Duodenal mucosa (tissue), 2 donors: ENCODE measurements around the gene AGBL1.
"Not testable (repeated sequence)": the region's sequence is repeated elsewhere in the genome, so short reads cannot be mapped to it uniquely, and the experiment has no call there.

Experiments
- H3K27ac ChIP-seq: one replicate; pipeline ENCODE4 v1.7.0; 2013; ENCODE audit warnings: low read depth, low read length
- H3K27me3 ChIP-seq, 2 donors: one replicate each; pipeline ENCODE4 v1.7.0; 2013; ENCODE audit warnings: low read length in 2 of 2, control low read depth in 1 of 2; ENCODE audit not compliant: insufficient read depth in 2 of 2, control insufficient read depth in 1 of 2
- H3K36me3 ChIP-seq, 2 donors: one replicate each; pipeline ENCODE4 v1.7.0; 2013; ENCODE audit warnings: low read length in 2 of 2, control low read depth in 1 of 2; ENCODE audit not compliant: insufficient read depth in 2 of 2, control insufficient read depth in 1 of 2
- H3K4me1 ChIP-seq, 2 donors: one replicate each; pipeline ENCODE4 v1.7.0; 2013; ENCODE audit warnings: low read length in 2 of 2, control low read depth in 1 of 2; ENCODE audit not compliant: insufficient read depth in 2 of 2, control insufficient read depth in 1 of 2
- H3K4me3 ChIP-seq, 2 donors: one replicate each; pipeline ENCODE4 v1.7.0; 2013; ENCODE audit warnings: low read length in 2 of 2, low read depth in 1 of 2
- H3K9ac ChIP-seq, 2 donors: one replicate each; pipeline ENCODE4 v1.7.0; 2013; ENCODE audit warnings: low read length in 2 of 2, low read depth in 1 of 2
- H3K9me3 ChIP-seq, 2 donors: one replicate each; pipeline ENCODE4 v1.7.0; 2013; ENCODE audit warnings: low read length in 2 of 2, control low read depth in 1 of 2; ENCODE audit not compliant: control insufficient read depth in 1 of 2

AGBL1 gene

GRCh38 chr15:86877171-86877631 lies 797.5 kb downstream of the AGBL1 start:
- H3K9me3 ChIP-seq, result no peaks in the 10 kb centered on the region
- H3K4me3 ChIP-seq, result no peak overlapping the region
- no peak overlapping the region for H3K27ac ChIP-seq
- H3K36me3 ChIP-seq, result no peaks in the 10 kb centered on the region
- H3K27me3 ChIP-seq, result no peaks in the 10 kb centered on the region
- H3K4me1 ChIP-seq, result peaks cover 0 to 5% of the 10 kb centered on the region in 2 donors
- no peak overlapping the region for H3K9ac ChIP-seq

DNA sequence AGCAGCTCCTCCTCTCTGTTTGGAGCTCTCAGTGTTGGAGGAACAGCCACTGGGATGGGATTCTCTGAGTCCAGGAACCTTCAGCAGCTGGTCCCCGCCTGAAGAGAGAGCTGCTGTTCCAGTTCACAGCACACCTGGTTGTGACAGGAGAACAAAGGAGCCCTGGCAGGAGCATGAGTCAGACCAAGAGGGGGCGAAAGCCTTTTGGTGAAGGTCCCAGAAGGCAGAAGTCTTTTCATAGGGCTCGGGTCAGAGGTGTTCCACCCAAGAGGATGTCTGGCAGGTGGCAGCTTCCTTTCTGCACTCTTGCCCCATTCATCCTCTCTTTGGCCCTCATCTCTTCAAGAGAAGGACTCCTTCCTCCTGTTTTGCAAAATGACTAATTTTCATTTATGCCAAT lies 799.2 kb downstream of the AGBL1 start:
- not testable (repeated sequence) for H3K4me3 ChIP-seq, H3K27ac ChIP-seq, H3K9ac ChIP-seq, H3K4me1 ChIP-seq, H3K9me3 ChIP-seq, H3K27me3 ChIP-seq, H3K36me3 ChIP-seq

DNA sequence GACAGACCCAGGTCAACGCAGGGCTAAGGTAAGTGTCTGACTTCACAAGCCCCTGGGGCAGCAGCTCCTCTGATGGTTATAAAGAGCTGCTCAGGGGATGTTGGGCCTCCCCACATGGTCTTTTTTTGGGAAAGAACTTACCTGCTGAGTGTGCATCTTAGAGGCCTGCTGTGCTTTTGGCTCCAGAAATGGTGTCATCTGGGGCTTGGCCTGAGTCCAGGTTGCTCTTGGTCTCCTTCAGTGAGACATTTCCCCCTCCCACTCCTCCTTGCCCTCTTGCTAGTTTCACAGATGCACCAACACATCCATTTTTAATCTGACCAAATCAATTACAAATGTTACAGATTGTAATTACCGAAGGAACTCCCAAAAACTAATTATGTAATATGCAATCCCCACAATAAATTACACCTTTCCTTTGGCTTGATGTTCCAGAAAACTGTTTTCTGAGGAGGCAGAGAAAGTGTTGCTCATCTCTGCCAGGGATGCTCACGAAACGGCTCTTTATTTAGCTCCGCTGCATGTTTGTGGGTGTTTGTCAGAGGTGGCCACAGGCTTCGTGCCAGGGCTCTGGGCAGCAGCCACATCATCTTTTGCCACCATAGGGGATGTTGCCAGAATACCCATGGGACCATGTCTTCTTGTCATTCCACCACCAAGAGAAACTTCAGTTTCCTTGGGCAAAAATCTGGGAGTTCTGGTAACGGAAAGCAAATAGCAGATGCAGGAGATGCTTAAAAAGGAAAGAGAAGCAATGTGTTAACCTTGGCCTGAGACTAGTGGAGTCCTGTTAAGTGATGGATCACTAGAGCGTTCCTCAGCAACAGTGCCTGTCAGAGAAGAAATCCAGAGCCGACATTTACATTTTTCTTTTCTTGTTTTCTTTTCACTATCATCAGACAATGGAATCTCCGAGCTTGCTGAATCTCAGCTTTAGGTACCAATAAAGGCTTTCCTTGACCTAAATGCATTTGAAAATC lies 799.9 kb downstream of the AGBL1 start:
- H3K4me1 ChIP-seq, result peaks cover 0 to 2% of the 10 kb centered on the region in 2 donors
- no peak overlapping the region for H3K27ac ChIP-seq
- H3K27me3 ChIP-seq, result no peaks in the 10 kb centered on the region
- H3K4me3 ChIP-seq, result no peak overlapping the region
- no peaks in the 10 kb centered on the region for H3K36me3 ChIP-seq
- no peak overlapping the region for H3K9ac ChIP-seq
- H3K9me3 ChIP-seq, result no peaks in the 10 kb centered on the region

GRCh38 chr15:86885616-86886015 lies 805.9 kb downstream of the AGBL1 start:
- Histone ChIP-seq H3K36me3 (no peaks in the 10 kb centered on the region), H3K9me3 (no peaks in the 10 kb centered on the region), H3K4me3 (no peak overlapping the region), H3K27me3 (no peaks in the 10 kb centered on the region), H3K27ac (no peak overlapping the region), H3K4me1 (no peaks in the 10 kb centered on the region), H3K9ac (no peak overlapping the region)

GRCh38 chr15:86892774-86893449 lies 813.2 kb downstream of the AGBL1 start:
- no peaks in the 10 kb centered on the region for H3K27me3 ChIP-seq
- H3K4me1 ChIP-seq, result no peaks in the 10 kb centered on the region
- no peaks in the 10 kb centered on the region for H3K9me3 ChIP-seq
- H3K4me3 ChIP-seq, result no peak overlapping the region
- no peak overlapping the region for H3K9ac ChIP-seq
- H3K27ac ChIP-seq, result no peak overlapping the region
- no peaks in the 10 kb centered on the region for H3K36me3 ChIP-seq

GRCh38 chr15:86894269-86894668 lies 814.6 kb downstream of the AGBL1 start:
- H3K4me1 ChIP-seq, result no peaks in the 10 kb centered on the region
- no peaks in the 10 kb centered on the region for H3K27me3 ChIP-seq
- H3K27ac ChIP-seq, result no peak overlapping the region
- no peak overlapping the region for H3K4me3 ChIP-seq
- H3K9ac ChIP-seq, result no peak overlapping the region
- no peaks in the 10 kb centered on the region for H3K9me3 ChIP-seq
- H3K36me3 ChIP-seq, result no peaks in the 10 kb centered on the region

- Histone ChIP-seq H3K4me3 (no peak overlapping the region), H3K36me3 (no peaks in the 10 kb centered on the region), H3K9ac (no peak overlapping the region), H3K27ac (no peak overlapping the region), H3K27me3 (no peaks in the 10 kb centered on the region), H3K4me1 (no peaks in the 10 kb centered on the region), H3K9me3 (no peaks in the 10 kb centered on the region)
Measured at GRCh38 chr15:86903642-86904421, 824.2 kb downstream of the AGBL1 start.

DNA sequence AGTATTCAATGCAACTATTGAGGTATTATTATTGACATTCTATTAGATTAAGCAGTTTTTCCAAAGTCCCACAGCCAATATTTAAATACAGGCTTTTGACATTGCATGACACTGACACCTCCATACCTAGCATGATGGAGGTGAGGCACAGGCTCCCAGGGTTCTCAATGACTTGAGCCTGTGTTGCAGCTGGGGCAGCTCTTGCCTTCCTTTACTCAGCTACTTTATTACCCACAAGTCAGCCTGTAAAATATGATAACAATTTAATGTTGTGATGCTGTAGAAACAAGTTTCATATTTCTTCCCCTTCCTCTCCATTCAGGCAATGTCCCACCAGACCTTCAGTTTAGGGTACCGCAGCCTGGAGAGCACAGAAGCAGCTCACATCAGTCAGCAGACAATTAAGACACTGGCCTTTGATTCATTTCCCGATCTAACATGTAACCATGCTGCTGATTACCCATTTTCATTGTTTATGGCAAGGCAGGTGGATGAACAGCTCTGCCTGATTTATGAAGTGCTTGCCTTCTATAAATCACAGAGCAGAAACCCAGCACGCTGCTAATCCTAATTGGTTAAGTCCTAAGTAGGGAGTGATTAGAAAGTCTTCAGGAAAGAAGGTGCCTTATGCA lies 826.1 kb downstream of the AGBL1 start:
- H3K4me1 ChIP-seq, result no peaks in the 10 kb centered on the region
- no peaks in the 10 kb centered on the region for H3K36me3 ChIP-seq
- no peak overlapping the region for H3K27ac ChIP-seq
- H3K4me3 ChIP-seq, result no peak overlapping the region
- no peaks in the 10 kb centered on the region for H3K9me3 ChIP-seq
- no peaks in the 10 kb centered on the region for H3K27me3 ChIP-seq
- no peak overlapping the region for H3K9ac ChIP-seq

DNA sequence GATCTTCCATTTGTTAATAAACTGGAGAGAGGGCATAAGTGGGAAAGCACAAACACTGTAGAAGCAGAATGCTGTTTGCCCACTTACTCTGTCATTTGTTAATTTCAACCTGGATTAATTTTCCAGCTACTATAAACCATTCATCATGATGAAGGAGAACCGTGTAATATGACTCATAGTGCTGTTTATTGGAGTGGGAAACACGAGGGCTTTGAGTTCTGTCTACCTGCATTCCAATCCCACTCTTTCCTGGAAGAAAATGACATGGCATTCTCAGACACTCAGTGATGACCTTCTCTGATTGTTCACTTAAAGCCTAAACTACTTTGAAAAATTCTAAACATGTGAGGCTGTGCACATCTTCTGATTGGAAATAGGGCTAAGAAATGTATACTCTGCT lies 826.7 kb downstream of the AGBL1 start:
- Histone ChIP-seq H3K27ac (no peak overlapping the region), H3K36me3 (no peaks in the 10 kb centered on the region), H3K27me3 (no peaks in the 10 kb centered on the region), H3K9me3 (no peaks in the 10 kb centered on the region), H3K4me3 (no peak overlapping the region), H3K9ac (no peak overlapping the region), H3K4me1 (no peaks in the 10 kb centered on the region)
